Lung (tissue), 12 donors: ENCODE measurements around the gene PRSS48. TPM values are rescaled to one million over a fixed set of nuclear protein-coding genes. Genes with fewer than 3 reads are reported as not detected.

Experiments
- ATAC-seq: fragments of 200-7000 bp; cut with Tn5 transposase; one replicate; pipeline ENCODE4 v1.9.1; 2020; ENCODE audit warnings: moderate number of reproducible peaks; ENCODE audit not compliant: insufficient read depth, low FRiP score
- DNase-seq, 3 donors: peaks; one replicate each; pipeline ENCODE4 v3.0.0-alpha.2; 2013 to 2017
- H3K27ac ChIP-seq, 2 donors: one replicate each; pipeline ENCODE4 v1.5.1; 2013; ENCODE audit warnings: mild to moderate bottlenecking in 2 of 2, moderate library complexity in 2 of 2, control low read depth in 1 of 2, inconsistent platforms in 1 of 2, low read depth in 1 of 2, low read length in 1 of 2
- H3K27me3 ChIP-seq, 3 donors: one replicate each; pipeline ENCODE4 v1.5.1; 2013; ENCODE audit warnings: low read length in 2 of 3; ENCODE audit not compliant: control insufficient read depth in 3 of 3, insufficient read depth in 3 of 3
- H3K36me3 ChIP-seq, 4 donors: one replicate each; pipeline ENCODE4 v1.5.1; 2013; ENCODE audit warnings: low read length in 4 of 4, mild to moderate bottlenecking in 1 of 4, moderate library complexity in 1 of 4; ENCODE audit not compliant: control insufficient read depth in 4 of 4, insufficient read depth in 4 of 4
- H3K4me1 ChIP-seq, 5 donors: one replicate each; pipeline ENCODE4 v1.5.1; 2013; ENCODE audit warnings: low read length in 5 of 5, mild to moderate bottlenecking in 2 of 5, moderate library complexity in 1 of 5; ENCODE audit not compliant: control insufficient read depth in 5 of 5, insufficient read depth in 5 of 5
- H3K4me3 ChIP-seq: one replicate; pipeline ENCODE4 v1.5.1; 2013; ENCODE audit warnings: mild to moderate bottlenecking, control low read depth, moderate library complexity
- H3K9ac ChIP-seq, 2 donors: one replicate each; pipeline ENCODE4 v1.5.1; 2013; ENCODE audit warnings: low read length in 2 of 2, control low read depth in 1 of 2; ENCODE audit not compliant: insufficient read depth in 1 of 2
- H3K9me3 ChIP-seq, 4 donors: one replicate each; pipeline ENCODE4 v1.5.1; 2013; ENCODE audit warnings: low read length in 3 of 4, mild to moderate bottlenecking in 1 of 4, moderate library complexity in 1 of 4; ENCODE audit not compliant: control insufficient read depth in 4 of 4, insufficient read depth in 3 of 4
- CTCF ChIP-seq: IDR thresholded peaks from 2 replicates; pipeline ENCODE4 v1.5.1; 2012; ENCODE audit warnings: mild to moderate bottlenecking; ENCODE audit errors: control extremely low read depth, extremely low read depth
- WGBS, 2 donors: extraction: QIAGEN DNeasy Blood & Tissue Kit; methylation state at CpG; one replicate each; pipeline ENCODE4 v1.1.7; 2013; 5-methylcytosine and 5-hydroxymethylcytosine counted together
- polyA plus RNA-seq, 2 donors: library from polyadenylated mRNA; stranded (reverse); fragments of 200-250 nt; gene quantifications; one replicate each; pipeline ENCODE4 v1.2.1, GENCODE V29; 2013
- total RNA-seq, 2 donors: library from RNA; depleted of rRNA in 1 of 2; stranded (reverse); fragments of >200 nt in 1 of 2; gene quantifications; one replicate each; pipeline ENCODE4 v1.2.1, GENCODE V29; 2014 to 2021
- donor health status: control.
- donor health status: control.
- donor health status: Bipolar disorder and iron deficiency.
- donor health status: healthy.
- donor health status: DM: yes; HTN: yes; CAD: no.

PRSS48 gene
- total and polyA plus RNA-seq, 4 donors, result not detected

DNA sequence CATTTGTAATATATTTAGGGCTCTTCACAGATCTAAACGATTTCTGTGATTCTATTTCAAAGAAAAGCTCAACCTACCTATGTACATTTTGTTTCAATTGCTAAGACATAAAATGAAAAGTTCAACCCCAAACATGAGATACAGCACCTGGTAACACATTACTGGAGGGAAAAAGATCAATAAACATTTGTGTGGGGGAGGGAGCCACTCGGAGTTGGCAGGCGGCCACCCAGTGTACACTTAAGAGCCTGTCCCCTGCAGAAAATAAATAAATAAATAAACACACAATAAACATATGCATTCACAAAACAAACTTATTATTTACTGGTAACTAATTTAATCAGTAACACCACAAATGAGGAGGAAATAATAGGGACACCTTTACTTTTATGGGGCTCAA lies 19.3 kb downstream of the PRSS48 start:
- H3K9me3 ChIP-seq, result no peaks in the 10 kb centered on the region
- H3K27me3 ChIP-seq, result no peaks in the 10 kb centered on the region
- ATAC-seq (no peak), DNase-seq (no peak)
- H3K4me1 ChIP-seq, result peaks cover 0 to 22% (median 0%) of the 10 kb centered on the region in 5 donors
- no peak for TF ChIP-seq CTCF
- no peak overlapping the region for H3K9ac ChIP-seq
- no peak overlapping the region for H3K27ac ChIP-seq
- WGBS, 2 donors, result 65 to 75% methylated on average over 3 of the region's 3 CpGs
- H3K36me3 ChIP-seq, result peaks cover 0 to 4% (median 0%) of the 10 kb centered on the region in 4 donors
- H3K4me3 ChIP-seq, result no peak overlapping the region

DNA sequence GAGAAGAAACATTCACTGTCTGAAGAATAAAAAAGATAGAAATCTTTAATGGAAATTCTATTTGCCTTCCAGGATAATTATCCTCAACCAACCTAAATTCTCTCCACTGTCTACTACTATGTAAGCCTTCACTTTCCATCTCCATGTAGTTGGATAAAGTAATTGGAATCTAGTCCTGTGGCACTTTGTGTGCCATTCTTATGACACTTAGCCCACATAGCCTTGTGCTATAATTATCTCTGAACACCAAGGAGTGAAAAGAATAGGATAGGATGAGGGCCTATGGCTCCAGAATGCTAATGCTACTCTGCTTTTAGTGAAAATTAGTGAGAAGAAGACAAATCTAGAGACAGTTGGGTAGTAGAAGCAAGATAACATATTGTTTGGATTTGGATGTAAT lies 20.2 kb downstream of the PRSS48 start:
- peaks cover 0 to 4% (median 0%) of the 10 kb centered on the region in 4 donors for H3K36me3 ChIP-seq
- no peak overlapping the region for H3K9ac ChIP-seq

GRCh38 chr4:151302432-151302831 lies 25.5 kb downstream of the PRSS48 start:
- H3K9ac ChIP-seq, result no peak overlapping the region
- H3K4me1 ChIP-seq, result peaks cover 0 to 18% (median 0%) of the 10 kb centered on the region in 5 donors
- no peaks in the 10 kb centered on the region for H3K9me3 ChIP-seq
- ATAC-seq, result no peak
- H3K36me3 ChIP-seq, result no peaks in the 10 kb centered on the region
- H3K4me3 ChIP-seq, result no peak overlapping the region
- TF ChIP-seq CTCF, result no peak
- H3K27ac ChIP-seq, result no peak overlapping the region
- 82 to 84% methylated on average over 4 of the region's 4 CpGs for whole genome bisulfite sequencing, 2 donors
- no peaks in the 10 kb centered on the region for H3K27me3 ChIP-seq
- no peak for DNase-seq

More for the DNA sequence above, 20.2 kb downstream of the PRSS48 start:
- no peak for TF ChIP-seq CTCF
- ATAC-seq (no peak), DNase-seq (no peak)
- Histone ChIP-seq H3K4me1 (peaks cover 0 to 22% (median 0%) of the 10 kb centered on the region in 5 donors), H3K27ac (peak overlapping the region in 1 of 2 donors; percentile 82), H3K9me3 (no peaks in the 10 kb centered on the region), H3K27me3 (no peaks in the 10 kb centered on the region), H3K4me3 (no peak overlapping the region)

GRCh38 chr4:151304226-151304625 lies 27.3 kb downstream of the PRSS48 start:
- DNase-seq, result no peak
- H3K4me3 ChIP-seq, result no peak overlapping the region

More at GRCh38 chr4:151304226-151304625, 27.3 kb downstream of the PRSS48 start:
- no peak for TF ChIP-seq CTCF
- H3K9me3 ChIP-seq, result no peaks in the 10 kb centered on the region
- H3K4me1 ChIP-seq, result peaks cover 0 to 15% (median 0%) of the 10 kb centered on the region in 5 donors
- H3K27ac ChIP-seq, result no peak overlapping the region
- H3K9ac ChIP-seq, result no peak overlapping the region
- ATAC-seq, result no peak
- H3K27me3 ChIP-seq, result no peaks in the 10 kb centered on the region
- H3K36me3 ChIP-seq, result peaks cover 0 to 2% (median under 1%) of the 10 kb centered on the region in 4 donors
